Measurements from ENCODE around the gene CTIF.

DNA sequence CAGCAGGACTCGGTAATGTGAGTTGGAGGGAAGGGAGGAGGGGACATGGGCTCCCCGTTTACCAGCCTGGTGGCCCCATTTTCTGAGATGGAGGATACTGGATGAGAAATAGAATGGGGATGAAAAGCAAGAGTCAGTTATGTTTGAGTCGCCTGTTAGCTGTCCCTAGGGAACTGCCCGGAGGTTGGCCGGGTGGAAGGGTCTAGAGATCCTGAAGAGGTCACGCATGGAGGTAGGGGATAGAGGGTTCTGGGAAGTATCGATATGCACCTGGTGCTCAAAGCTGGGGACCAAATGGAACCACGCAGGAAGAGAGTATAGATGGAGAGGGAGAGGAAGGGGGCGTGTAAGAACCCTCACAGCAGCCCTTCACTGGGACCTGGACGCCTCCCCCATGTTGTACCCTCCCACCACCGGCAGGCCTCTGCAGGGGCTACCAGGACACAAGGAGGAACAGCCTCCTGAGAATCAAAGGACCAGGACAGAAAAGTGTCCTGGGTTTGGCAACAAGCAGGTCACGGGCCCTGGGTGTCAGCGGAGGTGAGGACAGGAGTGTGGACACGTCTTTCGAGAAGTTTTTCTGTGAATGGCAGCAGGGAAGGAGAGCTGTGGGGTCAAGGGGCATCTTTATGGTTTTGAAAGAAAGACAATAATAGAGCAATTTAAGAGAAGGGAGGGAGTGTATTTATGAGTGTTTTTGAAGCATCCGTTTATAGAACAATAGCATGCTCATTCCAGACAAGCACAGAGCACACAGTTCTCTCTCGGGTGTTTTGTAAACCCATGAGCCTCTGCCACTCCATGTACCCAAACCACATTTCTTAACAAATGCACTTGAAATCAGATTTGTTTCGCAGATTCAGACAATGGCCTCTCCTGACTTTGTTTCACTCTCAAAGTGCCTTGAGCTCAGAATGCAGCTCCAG, 279.8 kb downstream of the CTIF start:
- TF ChIP-seq, protein P1, sequence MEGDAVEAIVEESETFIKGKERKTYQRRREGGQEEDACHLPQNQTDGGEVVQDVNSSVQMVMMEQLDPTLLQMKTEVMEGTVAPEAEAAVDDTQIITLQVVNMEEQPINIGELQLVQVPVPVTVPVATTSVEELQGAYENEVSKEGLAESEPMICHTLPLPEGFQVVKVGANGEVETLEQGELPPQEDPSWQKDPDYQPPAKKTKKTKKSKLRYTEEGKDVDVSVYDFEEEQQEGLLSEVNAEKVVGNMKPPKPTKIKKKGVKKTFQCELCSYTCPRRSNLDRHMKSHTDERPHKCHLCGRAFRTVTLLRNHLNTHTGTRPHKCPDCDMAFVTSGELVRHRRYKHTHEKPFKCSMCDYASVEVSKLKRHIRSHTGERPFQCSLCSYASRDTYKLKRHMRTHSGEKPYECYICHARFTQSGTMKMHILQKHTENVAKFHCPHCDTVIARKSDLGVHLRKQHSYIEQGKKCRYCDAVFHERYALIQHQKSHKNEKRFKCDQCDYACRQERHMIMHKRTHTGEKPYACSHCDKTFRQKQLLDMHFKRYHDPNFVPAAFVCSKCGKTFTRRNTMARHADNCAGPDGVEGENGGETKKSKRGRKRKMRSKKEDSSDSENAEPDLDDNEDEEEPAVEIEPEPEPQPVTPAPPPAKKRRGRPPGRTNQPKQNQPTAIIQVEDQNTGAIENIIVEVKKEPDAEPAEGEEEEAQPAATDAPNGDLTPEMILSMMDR (IDR thresholded peaks at IDR 0.05) = no peak
- TF ChIP-seq ZFX (IDR thresholded peaks at IDR 0.05; ENCODE audit: borderline replicate concordance) = no peak

All from 22Rv1 (cell line).